ENCODE data around the gene FAM131A.

GRCh38 chr3:184289426-184289938 is 47.9 kb upstream of the FAM131A start:
- TF ChIP-seq GATA2 (IDR thresholded peaks at IDR 0.05; ENCODE audit: low read depth, low read length) (no peak), GATA3 (IDR thresholded peaks at IDR 0.05; ENCODE audit: low read depth, low read length) (no peak)
